ENCODE measurements around the gene CD70.

DNA sequence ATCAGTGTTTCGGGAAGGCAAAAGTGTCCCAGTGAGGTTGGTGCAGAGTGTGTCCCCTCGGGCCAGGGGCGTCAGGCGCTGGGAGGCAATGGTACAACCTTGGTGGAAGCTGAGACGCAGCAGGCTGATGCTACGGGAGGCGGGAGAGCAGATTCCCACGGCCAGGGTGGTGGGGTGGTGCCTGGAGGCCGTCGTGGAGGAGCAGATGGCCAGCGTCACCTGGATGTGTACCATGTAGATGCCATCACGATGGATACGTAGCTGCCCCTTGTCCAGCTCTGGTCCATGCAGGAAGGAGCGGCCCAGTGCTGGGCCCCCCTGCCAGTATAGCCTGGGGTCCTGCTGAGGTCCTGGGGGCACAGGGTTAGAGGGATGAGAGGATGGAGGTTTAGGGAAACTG, 4.9 kb downstream of the CD70 start:
- TF ChIP-seq, protein P1, sequence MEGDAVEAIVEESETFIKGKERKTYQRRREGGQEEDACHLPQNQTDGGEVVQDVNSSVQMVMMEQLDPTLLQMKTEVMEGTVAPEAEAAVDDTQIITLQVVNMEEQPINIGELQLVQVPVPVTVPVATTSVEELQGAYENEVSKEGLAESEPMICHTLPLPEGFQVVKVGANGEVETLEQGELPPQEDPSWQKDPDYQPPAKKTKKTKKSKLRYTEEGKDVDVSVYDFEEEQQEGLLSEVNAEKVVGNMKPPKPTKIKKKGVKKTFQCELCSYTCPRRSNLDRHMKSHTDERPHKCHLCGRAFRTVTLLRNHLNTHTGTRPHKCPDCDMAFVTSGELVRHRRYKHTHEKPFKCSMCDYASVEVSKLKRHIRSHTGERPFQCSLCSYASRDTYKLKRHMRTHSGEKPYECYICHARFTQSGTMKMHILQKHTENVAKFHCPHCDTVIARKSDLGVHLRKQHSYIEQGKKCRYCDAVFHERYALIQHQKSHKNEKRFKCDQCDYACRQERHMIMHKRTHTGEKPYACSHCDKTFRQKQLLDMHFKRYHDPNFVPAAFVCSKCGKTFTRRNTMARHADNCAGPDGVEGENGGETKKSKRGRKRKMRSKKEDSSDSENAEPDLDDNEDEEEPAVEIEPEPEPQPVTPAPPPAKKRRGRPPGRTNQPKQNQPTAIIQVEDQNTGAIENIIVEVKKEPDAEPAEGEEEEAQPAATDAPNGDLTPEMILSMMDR (IDR thresholded peaks at IDR 0.05; ENCODE audit: extremely low read depth in 1 of 2, insufficient read depth in 1 of 2, low read depth in 1 of 2, low read length in 2 of 2) = no peak
- no peak for TF ChIP-seq POLR2A (IDR thresholded peaks at IDR 0.05; ENCODE audit: low read depth, low read length)
- no peak for TF ChIP-seq POLR2AphosphoS5 (IDR thresholded peaks at IDR 0.05; ENCODE audit: insufficient read depth, low read depth, low read length)
- TF ChIP-seq GATA2 (IDR thresholded peaks at IDR 0.05; ENCODE audit: insufficient read depth, insufficient read length, low read depth, low read length) = no peak
- no peak for TF ChIP-seq MAX (IDR thresholded peaks at IDR 0.05; ENCODE audit: insufficient read depth, insufficient read length)
- no peak for TF ChIP-seq EZH2 (IDR thresholded peaks at IDR 0.05; ENCODE audit: borderline replicate concordance, low read depth, low read length, severe bottlenecking)
- TF ChIP-seq MYC (IDR thresholded peaks at IDR 0.05; ENCODE audit: low read depth, low read length) = no peak
- no peak for TF ChIP-seq JUN (IDR thresholded peaks at IDR 0.05; ENCODE audit: borderline replicate concordance, insufficient read depth, insufficient read length, low read depth)
- no peak for TF ChIP-seq FOS (IDR thresholded peaks at IDR 0.05; ENCODE audit: borderline replicate concordance, insufficient read depth, low read length)
